ENCODE measurements around the gene ACAA1. TPM values are rescaled to one million over a fixed set of nuclear protein-coding genes. Genes with fewer than 3 reads are reported as not detected.

The ACAA1 gene
- total and polyA plus RNA-seq, 2 of the 13 experiments (the other 11 are each of a cell fraction or from before 2014, with no cell fraction given) = 60.8 to 188 TPM

GRCh38 chr3:38133557-38134405 lies 3.1 kb downstream of the ACAA1 start (continued):
- TF ChIP-seq, protein P1, sequence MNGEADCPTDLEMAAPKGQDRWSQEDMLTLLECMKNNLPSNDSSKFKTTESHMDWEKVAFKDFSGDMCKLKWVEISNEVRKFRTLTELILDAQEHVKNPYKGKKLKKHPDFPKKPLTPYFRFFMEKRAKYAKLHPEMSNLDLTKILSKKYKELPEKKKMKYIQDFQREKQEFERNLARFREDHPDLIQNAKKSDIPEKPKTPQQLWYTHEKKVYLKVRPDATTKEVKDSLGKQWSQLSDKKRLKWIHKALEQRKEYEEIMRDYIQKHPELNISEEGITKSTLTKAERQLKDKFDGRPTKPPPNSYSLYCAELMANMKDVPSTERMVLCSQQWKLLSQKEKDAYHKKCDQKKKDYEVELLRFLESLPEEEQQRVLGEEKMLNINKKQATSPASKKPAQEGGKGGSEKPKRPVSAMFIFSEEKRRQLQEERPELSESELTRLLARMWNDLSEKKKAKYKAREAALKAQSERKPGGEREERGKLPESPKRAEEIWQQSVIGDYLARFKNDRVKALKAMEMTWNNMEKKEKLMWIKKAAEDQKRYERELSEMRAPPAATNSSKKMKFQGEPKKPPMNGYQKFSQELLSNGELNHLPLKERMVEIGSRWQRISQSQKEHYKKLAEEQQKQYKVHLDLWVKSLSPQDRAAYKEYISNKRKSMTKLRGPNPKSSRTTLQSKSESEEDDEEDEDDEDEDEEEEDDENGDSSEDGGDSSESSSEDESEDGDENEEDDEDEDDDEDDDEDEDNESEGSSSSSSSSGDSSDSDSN (CRISPR knock-in tag; IDR thresholded peaks at IDR 0.05) = peak; percentile 71; the same call in 1 of the 2 replicates
- TF ChIP-seq MZF1 (CRISPR knock-in tag; IDR thresholded peaks at IDR 0.05; ENCODE audit: borderline replicate concordance) (no peak), NFAT5 (CRISPR knock-in tag; IDR thresholded peaks at IDR 0.05) (no peak), ZNF570 (CRISPR knock-in tag; IDR thresholded peaks at IDR 0.05; ENCODE audit: borderline replicate concordance) (no peak), BRD4 (CRISPR knock-in tag; IDR thresholded peaks at IDR 0.05) (no peak), ZNF772 (CRISPR knock-in tag; IDR thresholded peaks at IDR 0.05) (peak; percentile 86), ASH2L (IDR thresholded peaks at IDR 0.05; ENCODE audit: insufficient read length, low read depth, low read length) (peak; percentile 84), POLR2AphosphoS2 (IDR thresholded peaks at IDR 0.05; ENCODE audit: low read depth, low read length) (no peak), ZFX (CRISPR knock-in tag; IDR thresholded peaks at IDR 0.05; ENCODE audit: low read depth) (peak; percentile 83), TRAFD1 (CRISPR knock-in tag; IDR thresholded peaks at IDR 0.05; ENCODE audit: borderline replicate concordance) (no peak), MAF1 (CRISPR knock-in tag; IDR thresholded peaks at IDR 0.05; ENCODE audit: borderline replicate concordance) (no peak)
- TF ChIP-seq, protein P2, sequence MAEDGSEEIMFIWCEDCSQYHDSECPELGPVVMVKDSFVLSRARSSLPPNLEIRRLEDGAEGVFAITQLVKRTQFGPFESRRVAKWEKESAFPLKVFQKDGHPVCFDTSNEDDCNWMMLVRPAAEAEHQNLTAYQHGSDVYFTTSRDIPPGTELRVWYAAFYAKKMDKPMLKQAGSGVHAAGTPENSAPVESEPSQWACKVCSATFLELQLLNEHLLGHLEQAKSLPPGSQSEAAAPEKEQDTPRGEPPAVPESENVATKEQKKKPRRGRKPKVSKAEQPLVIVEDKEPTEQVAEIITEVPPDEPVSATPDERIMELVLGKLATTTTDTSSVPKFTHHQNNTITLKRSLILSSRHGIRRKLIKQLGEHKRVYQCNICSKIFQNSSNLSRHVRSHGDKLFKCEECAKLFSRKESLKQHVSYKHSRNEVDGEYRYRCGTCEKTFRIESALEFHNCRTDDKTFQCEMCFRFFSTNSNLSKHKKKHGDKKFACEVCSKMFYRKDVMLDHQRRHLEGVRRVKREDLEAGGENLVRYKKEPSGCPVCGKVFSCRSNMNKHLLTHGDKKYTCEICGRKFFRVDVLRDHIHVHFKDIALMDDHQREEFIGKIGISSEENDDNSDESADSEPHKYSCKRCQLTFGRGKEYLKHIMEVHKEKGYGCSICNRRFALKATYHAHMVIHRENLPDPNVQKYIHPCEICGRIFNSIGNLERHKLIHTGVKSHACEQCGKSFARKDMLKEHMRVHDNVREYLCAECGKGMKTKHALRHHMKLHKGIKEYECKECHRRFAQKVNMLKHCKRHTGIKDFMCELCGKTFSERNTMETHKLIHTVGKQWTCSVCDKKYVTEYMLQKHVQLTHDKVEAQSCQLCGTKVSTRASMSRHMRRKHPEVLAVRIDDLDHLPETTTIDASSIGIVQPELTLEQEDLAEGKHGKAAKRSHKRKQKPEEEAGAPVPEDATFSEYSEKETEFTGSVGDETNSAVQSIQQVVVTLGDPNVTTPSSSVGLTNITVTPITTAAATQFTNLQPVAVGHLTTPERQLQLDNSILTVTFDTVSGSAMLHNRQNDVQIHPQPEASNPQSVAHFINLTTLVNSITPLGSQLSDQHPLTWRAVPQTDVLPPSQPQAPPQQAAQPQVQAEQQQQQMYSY (CRISPR knock-in tag; IDR thresholded peaks at IDR 0.05) = no peak
- TF ChIP-seq, protein P3, sequence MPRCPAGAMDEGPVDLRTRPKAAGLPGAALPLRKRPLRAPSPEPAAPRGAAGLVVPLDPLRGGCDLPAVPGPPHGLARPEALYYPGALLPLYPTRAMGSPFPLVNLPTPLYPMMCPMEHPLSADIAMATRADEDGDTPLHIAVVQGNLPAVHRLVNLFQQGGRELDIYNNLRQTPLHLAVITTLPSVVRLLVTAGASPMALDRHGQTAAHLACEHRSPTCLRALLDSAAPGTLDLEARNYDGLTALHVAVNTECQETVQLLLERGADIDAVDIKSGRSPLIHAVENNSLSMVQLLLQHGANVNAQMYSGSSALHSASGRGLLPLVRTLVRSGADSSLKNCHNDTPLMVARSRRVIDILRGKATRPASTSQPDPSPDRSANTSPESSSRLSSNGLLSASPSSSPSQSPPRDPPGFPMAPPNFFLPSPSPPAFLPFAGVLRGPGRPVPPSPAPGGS (CRISPR knock-in tag; IDR thresholded peaks at IDR 0.05) = no peak
